ENCODE results near the gene METAP1D. TPM values are rescaled to one million over a fixed set of nuclear protein-coding genes. Genes with fewer than 3 reads are reported as not detected.

The METAP1D gene
- total RNA-seq, 1 donor from 2014 or later: 4.0 TPM

DNA sequence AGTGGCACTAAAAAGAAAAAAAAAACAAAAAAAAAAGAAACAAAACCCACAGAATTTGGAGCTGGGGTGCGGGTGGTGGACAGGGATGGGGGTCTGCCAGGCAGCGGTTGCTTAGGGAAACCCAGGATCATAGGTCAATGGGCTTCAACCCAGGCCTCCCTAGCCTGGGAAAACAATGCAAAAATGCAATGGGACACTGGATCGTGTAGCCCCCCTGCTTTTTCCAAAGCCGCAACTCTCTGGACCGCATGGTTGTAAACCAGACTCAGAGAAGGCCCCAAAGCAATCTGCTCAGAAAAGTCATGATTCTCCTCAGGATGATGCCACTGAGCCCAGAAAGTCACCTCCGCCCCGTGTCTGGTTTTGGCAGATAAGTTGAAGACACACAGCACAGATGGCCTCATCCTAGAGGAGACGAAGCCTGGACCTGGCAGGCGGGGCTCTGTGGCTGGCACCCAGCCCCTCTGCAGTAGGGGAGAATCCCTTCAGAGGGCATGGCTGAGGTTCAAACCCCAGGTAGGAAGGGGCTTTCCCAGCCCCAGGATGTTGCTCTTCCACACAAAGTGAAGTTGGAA lies 97.9 kb downstream of the METAP1D start:
- intact Hi-C loops (cut with DNase I): no loop called here
- no peak for DNase-seq (ENCODE audit: low spot score)

DNA sequence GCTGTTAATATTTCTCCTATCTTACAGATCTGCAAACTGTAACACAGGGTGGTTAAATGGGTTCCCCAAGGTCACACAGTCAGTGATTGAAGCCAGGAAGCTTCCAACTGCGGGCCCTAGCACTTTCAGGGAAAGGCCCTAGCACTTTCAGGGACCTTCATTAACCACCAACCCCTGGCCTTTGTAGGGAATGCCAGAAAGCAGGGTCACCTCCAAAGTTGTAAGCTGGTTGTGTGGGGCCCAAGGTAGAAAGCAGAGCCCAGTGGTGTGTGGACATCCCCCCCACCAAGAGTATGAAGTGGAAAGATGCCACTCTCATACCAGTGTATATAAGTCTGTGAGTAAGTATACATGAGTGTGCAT lies 98.5 kb downstream of the METAP1D start:
- intact Hi-C loops (cut with DNase I): no loop called here
- DNase-seq (ENCODE audit: low spot score): no peak

DNA sequence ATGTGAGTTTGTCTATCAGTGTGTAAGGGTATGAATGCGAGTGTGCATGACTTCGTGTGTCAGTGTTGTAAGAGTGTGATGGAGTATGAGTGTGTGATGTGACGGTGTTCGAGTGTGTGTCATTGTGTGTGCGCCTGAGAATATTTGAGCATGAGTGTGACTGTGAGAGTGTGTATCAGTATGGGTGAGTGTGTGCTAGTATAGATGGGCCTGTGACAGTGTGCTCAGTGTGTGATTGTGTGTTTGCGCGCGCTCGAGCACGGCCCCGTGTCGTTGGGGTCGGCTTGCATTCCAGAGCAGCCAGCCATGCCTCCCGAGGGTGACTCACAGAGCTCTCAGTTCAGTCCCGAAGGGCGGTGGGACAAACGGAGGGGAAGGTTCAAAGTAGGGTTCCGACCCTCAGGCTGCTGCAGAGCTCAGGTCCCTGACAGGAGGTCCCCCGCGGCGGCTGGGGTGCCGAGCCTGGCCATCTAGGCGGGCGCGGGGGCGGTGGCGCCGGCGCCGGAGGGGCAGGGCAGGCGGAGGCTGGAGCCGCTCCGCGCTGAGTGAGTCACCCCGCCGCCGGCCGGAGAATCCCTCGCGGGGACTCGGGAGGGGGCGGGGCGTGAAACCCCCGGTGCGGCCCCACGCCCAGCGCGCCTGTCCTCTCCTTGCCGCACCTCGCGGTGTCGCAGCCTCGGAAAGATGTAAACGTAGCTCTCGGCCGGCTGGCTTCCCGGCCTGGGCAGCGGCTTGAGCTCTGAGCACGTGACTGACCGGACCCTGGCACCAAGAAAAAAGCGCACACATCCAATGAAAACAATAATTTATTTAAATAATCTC lies 99.1 kb downstream of the METAP1D start:
- DNase-seq (ENCODE audit: low spot score): no peak
- intact Hi-C loops (cut with DNase I): no loop called here

DNA sequence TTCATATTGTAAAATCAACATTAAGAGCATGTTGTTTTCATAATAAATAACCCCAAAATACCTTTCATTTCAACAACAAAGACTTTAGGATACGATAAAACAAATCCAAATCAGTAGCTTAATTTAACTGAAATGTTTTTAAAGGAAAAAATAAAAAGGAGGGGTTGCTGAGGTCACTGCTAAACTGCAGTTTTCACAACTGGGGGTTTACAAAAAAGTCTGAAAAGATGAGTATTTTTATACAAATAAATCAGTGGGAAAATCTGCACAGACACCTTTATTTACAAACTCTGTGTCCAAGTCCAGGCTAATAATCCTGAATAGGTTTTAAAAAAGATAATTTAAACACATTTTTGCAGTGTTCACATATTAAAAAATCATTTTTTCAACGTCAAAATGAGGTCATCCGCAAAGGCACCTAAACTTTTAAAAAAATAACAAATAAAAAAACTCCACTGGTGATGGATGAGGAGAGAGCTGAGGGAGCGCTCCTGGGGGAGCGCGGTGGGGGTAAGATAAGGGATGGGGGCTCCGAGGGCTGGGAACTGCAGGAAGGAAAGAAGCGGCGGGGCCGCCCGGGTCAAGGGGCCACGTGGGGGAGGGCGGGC lies 99.8 kb downstream of the METAP1D start:
- intact Hi-C loops (cut with DNase I): loop anchor here (5.0 to 10.0 kb wide), 3 partner anchors 287 to 505 kb away; no protein-coding TSS in a partner anchor
- DNase-seq (ENCODE audit: low spot score): no peak

DNA sequence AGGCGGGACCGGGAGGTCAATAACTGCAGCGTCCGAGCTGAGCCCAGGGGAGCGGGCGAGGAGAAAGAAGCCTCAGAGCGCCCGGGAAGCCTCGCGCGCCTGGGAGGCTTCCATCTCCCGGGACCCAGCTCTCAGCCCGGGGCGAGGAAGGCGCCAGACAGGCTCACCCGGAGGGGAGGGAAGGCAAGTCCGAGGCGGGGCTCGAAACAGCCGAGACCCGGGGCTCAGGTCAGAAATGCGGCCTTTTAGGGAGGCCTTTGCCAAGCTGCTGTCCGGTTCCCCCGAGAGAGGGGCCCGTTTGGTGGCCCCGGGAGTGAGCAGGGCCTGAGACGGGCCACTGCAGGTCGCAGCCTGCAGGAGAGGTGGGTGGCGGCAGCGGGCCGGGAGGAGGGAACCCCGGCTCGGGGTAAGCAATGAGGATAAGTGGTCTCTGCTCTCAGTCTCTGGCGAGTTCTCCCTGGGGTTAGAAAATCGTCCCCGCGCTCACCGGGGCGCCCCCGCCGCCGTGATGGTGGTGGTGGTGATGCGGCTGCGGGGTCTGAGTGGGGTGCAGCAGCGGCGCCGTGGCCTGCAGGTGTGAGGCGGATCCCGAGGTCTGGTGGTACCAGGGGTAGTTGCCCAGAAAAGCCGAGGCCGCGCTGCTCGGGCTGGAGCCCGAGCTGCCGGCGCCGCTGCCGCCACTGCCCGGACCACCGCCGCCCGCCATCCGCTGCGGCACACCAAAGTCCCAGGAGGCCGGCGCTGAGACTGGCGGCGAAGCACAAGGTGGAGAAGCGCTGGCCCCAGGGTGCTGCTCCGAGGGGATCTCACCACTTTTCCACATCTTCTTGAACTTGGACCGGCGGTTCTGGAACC lies 100.6 kb downstream of the METAP1D start:
- intact Hi-C loops (cut with DNase I): loop anchor here (5.0 to 10.0 kb wide), 3 partner anchors 288 to 506 kb away; no protein-coding TSS in a partner anchor
- DNase-seq (ENCODE audit: low spot score): no peak

DNA sequence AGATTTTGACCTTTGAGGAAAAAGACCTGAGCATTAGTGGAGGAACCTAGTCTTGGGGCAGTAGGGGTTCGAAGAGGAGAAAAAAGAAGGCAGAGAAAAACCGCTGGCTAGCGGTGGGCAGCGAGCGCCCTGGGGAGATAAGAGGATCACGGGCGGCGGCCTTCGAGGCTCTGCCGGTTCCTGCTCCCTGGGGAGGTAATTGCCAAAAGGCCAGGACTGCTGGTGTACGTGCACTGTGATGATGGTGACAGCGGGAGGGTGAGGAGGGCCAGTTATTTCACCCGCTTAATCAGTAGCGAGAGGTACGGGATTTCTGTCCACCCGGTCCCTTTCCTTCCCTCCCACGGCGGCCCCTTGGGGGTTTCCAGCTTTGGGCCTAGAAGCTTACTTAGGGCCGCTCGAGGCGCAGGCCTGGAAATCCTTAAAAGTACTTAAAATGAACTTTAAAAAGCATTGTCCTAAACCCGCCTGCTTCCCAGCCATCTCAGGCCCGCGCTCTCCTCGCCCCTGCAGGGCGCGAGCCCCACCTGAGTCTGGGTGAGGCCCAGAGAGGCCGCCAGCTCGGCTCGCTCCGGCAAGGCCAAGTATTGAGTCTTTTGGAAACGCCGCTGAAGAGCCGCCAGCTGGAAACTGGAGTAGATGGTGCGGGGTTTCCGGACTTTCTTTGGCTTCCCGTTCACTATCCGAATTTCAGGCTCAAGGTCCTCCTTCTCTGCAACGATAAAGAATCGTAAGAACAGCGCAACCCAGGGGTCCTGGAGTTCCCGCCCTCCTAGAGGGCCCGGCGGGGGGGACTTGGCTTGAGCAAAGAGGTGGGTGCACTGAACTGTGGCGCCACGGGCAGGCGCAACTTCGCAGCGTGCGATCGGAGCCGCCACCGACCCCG lies 101.4 kb downstream of the METAP1D start:
- no peak for DNase-seq (ENCODE audit: low spot score)
- intact Hi-C loops (cut with DNase I): loop anchor here (5.0 to 10.0 kb wide), 3 partner anchors 289 to 506 kb away; no protein-coding TSS in a partner anchor

DNA sequence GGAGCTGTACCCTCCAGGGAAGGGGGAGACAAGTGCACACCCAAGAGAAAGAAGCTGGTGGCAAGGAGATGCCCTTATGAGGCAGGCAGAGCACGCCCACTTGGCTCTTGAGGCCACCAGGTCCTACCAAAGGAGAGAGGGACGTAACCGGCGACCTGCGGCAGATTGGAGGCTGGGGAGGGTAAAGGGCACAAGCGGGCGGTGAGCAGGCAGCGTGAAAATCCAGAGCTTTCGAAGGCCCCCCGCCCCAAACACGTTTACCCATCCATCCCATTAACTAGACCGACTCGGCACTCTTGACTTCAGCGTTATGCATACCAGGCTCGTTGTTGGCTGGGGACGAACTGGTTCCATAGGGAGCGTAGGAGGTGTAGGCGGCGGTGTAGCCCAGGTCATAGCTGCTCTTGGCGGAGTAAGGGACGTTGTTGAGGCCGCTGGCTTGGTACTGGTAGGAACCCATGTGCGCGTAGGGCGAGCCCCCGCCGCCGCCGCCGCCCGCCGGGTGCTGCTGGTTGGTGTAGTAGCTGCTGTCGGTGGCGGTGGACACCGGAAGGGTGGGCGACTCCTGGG lies 102.2 kb downstream of the METAP1D start:
- no peak for DNase-seq (ENCODE audit: low spot score)
- intact Hi-C loops (cut with DNase I): loop anchor here (5.0 to 10.0 kb wide), 3 partner anchors 290 to 507 kb away; no protein-coding TSS in a partner anchor

DNA sequence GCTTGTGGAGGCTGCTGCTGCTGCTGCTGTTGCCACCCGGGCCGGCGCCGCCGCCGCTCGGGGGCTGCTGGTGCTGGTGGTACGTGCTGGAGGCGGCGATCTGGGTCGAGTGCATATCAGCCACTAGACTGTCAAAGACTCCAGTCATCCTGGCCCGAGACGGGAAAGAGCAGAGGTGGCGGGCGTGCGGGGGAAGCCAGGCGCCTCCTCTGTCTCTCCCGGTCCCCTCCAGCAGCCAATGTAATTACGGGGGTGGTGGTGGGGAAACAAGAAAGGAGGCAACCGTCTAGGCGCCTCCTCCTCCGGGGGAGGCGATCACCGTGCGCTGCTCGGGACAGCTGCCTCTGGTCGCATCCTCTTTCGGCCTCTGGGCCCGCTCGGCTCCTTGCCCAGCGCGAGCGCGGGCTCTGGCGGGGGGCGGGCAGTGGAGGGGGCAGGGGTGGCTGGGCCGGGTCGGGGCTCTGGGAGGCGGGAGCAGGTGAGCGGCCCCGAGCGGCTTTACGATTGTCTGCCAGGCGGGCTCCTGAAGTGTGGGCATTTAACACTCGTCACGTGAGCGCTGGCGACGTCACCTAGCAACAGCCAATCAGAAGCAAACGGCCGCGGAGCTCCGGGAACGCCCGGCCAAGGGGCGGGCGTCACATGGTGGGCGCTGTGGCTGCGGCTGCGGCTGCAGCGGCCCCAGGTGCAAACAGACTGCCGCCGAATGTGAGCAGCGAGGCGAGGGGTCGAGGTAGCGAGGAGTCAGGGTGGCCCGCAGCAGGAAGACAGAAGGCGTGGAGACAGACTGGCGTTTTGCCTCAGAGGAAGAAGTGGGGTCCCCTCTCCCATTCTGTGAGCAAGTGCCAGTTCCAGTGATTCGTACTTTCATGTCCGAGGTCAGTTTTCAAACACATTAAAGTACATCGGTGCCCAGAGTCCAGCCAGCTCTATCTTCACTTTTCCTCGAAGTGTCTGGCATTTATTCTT lies 102.9 kb downstream of the METAP1D start, which contains the start of gene DLX2:
Gene DLX2 (minus strand): TSS at position 510 of the 969 bp plus-strand sequence. CDS start 362 bp downstream, at position 148.
- DNase-seq (ENCODE audit: low spot score): peak; percentile 93
- intact Hi-C loops (cut with DNase I): loop anchor here (5.0 to 10.0 kb wide), 3 partner anchors 290 to 508 kb away; no protein-coding TSS in a partner anchor

DNA sequence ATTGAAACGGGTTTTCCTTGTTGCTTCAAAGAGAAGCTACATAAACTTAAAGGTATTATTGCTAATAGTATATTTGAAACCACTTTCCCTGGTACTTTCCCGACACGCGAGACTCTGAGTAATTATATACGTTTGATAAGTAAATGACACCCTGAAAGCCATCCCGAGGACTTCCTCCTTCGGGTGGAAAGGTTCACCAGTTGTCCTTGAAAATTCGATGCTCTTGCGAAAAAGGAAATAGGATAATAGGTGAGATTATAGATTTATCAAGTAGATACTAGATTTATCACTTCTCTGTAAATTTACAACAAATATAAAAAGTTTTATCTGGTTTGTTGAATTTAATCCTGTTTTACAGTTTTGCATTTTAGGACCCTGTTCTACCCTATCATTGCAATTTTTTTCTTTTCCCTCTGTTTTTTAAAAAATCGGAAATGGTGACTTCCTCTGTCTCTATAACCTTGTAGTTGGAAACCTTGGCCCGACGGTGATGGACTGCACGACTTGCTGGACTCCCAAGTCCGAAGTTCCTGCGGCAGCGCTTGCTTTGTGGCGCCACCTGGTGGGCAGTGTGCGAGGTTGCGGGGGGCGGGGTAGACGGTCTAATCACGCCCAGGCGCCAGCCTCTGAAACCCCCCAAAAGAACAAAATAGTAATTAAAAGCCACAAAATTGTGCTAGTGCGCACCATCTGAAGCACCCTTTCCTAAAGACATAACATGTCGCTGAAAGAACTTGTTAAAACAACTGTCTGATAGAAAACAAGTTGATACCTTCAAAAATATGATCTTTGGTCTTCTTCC lies 103.9 kb downstream of the METAP1D start:
- intact Hi-C loops (cut with DNase I): loop anchor here (5.0 to 10.0 kb wide), 3 partner anchors 291 to 509 kb away; no protein-coding TSS in a partner anchor
- DNase-seq (ENCODE audit: low spot score): peak; percentile 91

DNA sequence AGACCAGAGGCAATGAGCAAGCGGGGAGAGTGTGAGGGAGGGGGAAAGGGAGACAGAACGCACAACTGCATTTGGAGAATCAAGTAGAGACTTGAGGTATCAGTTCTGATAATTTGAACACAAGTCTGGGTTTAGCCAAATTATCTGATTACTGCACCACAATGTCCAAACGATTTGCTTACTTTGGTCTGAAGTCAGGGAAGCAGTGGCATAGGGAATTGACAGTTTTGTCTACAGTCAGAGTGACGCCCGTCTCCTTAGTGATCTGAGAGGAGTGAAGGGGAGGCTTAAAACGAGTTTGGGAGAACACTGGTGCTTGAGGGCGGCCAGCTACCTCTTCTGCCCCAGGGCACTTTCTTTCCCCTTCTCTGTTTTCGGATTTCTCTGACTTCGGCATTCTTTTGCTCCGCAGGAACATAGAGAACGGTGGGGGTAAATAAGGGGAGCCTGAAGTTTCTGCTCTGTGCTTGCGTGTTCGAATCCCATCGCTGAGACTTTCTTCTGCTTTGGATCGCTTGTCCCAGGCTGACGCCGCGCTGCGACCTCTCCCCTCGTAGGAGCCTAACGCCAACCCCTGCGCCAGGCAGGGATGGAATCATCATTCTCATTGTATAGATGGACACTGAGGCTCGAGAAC lies 105.8 kb downstream of the METAP1D start:
- intact Hi-C loops (cut with DNase I): loop anchor here (10.0 kb wide), 1 partner anchor 511 kb away; no protein-coding TSS in a partner anchor

DNA sequence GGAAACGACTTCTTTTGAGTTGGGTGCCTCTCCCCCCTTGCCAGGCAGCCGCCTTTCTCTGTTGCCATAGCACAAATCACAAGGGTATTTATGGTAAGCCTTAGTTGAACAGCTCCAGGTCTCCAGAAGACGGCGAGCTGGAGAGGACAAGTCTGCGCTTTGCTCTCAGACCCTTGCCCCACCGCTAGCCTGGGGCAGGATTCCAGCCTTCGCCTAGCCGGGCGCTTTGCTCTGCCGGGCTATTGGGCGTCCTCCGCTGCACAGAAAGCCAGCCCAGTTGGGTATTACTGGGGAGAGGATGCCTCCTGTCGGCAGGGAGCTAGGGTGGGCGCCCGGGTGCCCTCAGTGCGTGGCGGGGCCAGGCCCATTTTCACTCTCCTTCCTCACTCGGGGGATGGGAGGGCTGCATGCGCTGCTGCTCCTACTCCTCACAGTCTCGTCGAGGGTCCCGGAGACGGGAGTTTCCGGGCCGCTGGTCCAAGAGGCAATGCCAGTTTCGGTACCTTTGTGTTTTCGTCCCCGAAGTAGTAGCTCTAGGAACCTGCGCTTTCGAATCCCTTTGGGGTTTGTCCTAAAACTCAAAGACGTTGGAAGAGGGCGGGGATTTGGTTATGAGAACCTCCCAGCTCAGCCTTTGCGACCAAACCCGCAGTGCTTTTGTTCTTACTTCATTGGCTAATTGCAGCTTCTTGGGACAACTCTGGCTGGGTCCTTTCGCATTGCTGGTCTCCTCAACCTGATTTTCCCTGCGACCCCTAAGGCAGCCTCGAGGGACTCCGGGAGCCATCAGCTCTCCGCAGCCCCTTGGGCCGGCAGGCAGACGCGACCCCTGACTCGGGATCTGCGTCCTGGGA lies 106.6 kb downstream of the METAP1D start:
- intact Hi-C loops (cut with DNase I): loop anchor here (10.0 kb wide), 1 partner anchor 512 kb away; no protein-coding TSS in a partner anchor
- DNase-seq (ENCODE audit: low spot score): no peak

More for the DNA sequence above, 105.8 kb downstream of the METAP1D start:
- DNase-seq (ENCODE audit: low spot score): no peak

DNA sequence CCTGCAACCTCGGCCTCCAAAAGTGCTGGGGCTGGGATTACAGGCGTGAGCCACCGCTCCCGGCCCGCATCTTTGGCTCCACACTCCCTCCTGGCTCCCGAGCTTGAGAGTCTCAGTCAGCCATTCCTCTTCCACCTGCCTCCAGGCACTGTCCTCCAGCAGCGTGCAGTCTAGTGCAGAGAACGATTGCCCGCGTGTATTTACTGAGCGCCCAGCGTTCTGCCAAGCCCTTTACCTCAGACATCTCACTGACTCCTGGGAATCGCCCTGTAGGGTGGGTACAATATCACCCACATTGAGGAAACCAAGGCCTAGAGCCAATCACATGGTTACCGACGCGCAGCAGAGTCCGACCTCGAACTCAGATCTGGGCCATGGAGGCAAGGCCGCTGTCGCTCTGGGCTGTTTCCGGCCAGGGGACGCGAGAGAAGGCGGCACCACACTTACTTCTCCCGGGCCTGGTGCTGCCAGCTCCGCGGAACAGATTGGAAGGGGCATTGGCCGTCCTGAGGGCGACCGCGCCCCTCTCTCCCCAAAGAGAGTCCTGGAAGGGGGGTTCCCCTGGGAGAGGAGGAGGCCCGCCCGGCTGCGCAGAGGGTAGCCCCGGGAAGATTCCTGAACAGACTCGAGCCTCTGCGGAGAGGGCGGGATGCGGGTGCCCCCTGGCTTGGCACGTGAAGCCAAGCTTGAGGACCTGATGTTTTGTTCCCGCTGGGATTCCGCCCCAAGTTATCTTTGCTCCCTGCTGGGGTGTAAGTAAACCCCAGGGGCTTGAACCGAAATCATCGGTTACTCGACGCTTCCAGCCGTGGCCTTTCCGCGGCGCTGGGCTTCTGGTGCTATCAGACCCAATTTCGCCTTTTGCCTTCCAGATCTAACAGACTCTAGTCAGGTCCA lies 108.2 kb downstream of the METAP1D start:
- intact Hi-C loops (cut with DNase I): loop anchor here (10.0 kb wide), 1 partner anchor 513 kb away; no protein-coding TSS in a partner anchor

DNA sequence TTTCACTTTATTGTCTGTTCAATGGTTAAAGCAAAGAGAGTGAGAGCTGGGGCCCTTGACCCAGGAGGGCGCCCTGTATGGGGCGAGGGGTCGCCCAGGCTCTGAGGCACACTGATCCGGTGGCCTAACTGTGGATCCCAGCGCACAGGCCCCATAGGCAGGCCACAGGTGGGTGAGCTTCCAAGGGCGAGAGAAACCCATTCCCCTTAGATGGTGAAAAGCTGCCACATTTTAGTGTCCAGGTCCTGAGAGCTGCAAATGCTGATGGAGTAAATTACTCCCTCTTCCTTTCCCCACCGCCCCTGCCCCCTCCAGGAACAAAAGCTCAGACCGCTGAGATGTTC lies 108.8 kb downstream of the METAP1D start:
- no peak for DNase-seq (ENCODE audit: low spot score)
- intact Hi-C loops (cut with DNase I): loop anchor here (10.0 kb wide), 1 partner anchor 514 kb away; no protein-coding TSS in a partner anchor

More for the DNA sequence above, 108.2 kb downstream of the METAP1D start:
- no peak for DNase-seq (ENCODE audit: low spot score)

Data from cardiac septum (tissue), 1 donor.